K562 (cell line): ENCODE measurements around the gene CCDC85C. TPM values are rescaled to one million over a fixed set of nuclear protein-coding genes. Genes with fewer than 3 reads are reported as not detected.

ENCODE experiments used
- ATAC-seq: fragments of 200-7000 bp; cut with Tn5 transposase; 3 replicates; pipeline ENCODE4 v1.9.1; 2020; ENCODE audit warnings: moderate library complexity
- BruUV-seq: library from RNA; stranded (reverse); fragments of 400-500 nt; replicated peaks from 2 replicates; lab custom pipeline; 2021; lab: Mats Ljungman, UMichigan
- CTCF ChIA-PET: fragments of 300-600 bp; formaldehyde crosslinking; extraction: SDS; loops from one replicate; lab custom pipeline; 2021; ENCODE audit warnings: low intra/inter-chr PET ratio; lab: Yijun Ruan, JAX
- POLR2A ChIA-PET: fragments of 300-600, 350-650 bp; sonication (Branson Sonifier 250); formaldehyde crosslinking; extraction: SDS; loops from one replicate; lab custom pipeline; 2021; ENCODE audit warnings: antibody characterized with exemption, inconsistent platforms; lab: Yijun Ruan, JAX
- DNase-seq, 4 experiments: peaks; one replicate each; pipeline versions ENCODE4 v3.0.0 to v3.0.0-alpha.2; 2011 to 2018; ENCODE audit warnings: low spot score in 3 of 4, mixed read lengths in 3 of 4; ENCODE audit errors: extremely low read depth in 1 of 4
- FAIRE-seq: peaks from 2 replicates; lab custom pipeline; 2011; peaks lifted over from hg19 to GRCh38; lab: Jason Lieb, UNC
- H2AFZ ChIP-seq: 2 replicates; pipeline ENCODE4 v1.6.0; 2011; ENCODE audit warnings: low read depth, low read length, control low read depth, inconsistent platforms
- H3K27ac ChIP-seq: fragments of 200-600 bp; 3 replicates; pipeline ENCODE4 v1.8.0; 2011; ENCODE audit warnings: low read depth, mild to moderate bottlenecking, control low read depth, inconsistent platforms, low read length, moderate library complexity, mixed read lengths; ENCODE audit errors: extremely low read depth
- H3K27me3 ChIP-seq, 2 experiments: fragments of 300-600 bp in 1 of 2; 2 replicates in 1 of 2; 3 replicates in 1 of 2; pipeline versions ENCODE4 v1.6.0 to v1.8.0; 2011; ENCODE audit warnings: inconsistent platforms in 2 of 2, low read length in 2 of 2, mild to moderate bottlenecking in 1 of 2, mixed read lengths in 1 of 2, moderate library complexity in 1 of 2; ENCODE audit not compliant: control insufficient read depth in 2 of 2, insufficient read depth in 2 of 2
- H3K36me3 ChIP-seq: fragments of 300-600 bp; 3 replicates; pipeline ENCODE4 v1.8.0; 2011; ENCODE audit warnings: mild to moderate bottlenecking, low read length, inconsistent platforms; ENCODE audit not compliant: control insufficient read depth, insufficient read depth
- H3K4me1 ChIP-seq, 2 experiments: fragments of 200-600 bp in 1 of 2; replicated peaks in 1 of 2; 2 replicates in 1 of 2; 3 replicates in 1 of 2; pipeline versions ENCODE4 v1.5.1 to v1.8.0; 2011; ENCODE audit warnings: inconsistent platforms in 2 of 2, low read length in 2 of 2, mild to moderate bottlenecking in 1 of 2, mixed read lengths in 1 of 2, moderate library complexity in 1 of 2; ENCODE audit not compliant: control insufficient read depth in 2 of 2, insufficient read depth in 2 of 2
- H3K4me2 ChIP-seq: 2 replicates; pipeline ENCODE4 v1.6.1; 2011; ENCODE audit warnings: low read length, control low read depth, inconsistent platforms, mixed read lengths; ENCODE audit not compliant: insufficient read depth
- H3K4me3 ChIP-seq: fragments of 200-600 bp; sonication (generic), shearing (Covaris generic); 2 replicates; pipeline ENCODE4 v1.5.1; 2016; ENCODE audit warnings: control low read depth, inconsistent platforms
- H3K79me2 ChIP-seq: fragments of 200-600 bp; 3 replicates; pipeline ENCODE4 v1.8.0; 2011; ENCODE audit warnings: low read length, inconsistent platforms; ENCODE audit not compliant: control insufficient read depth, insufficient read depth
- H3K9ac ChIP-seq, 2 experiments: 2 replicates each; pipeline versions ENCODE4 v1.6.0 to v1.6.1; 2011; ENCODE audit warnings: low read depth in 2 of 2, low read length in 2 of 2, control low read depth in 1 of 2, inconsistent platforms in 1 of 2, mild to moderate bottlenecking in 1 of 2, mixed read lengths in 1 of 2; ENCODE audit not compliant: insufficient read depth in 1 of 2
- H3K9me1 ChIP-seq: one replicate; pipeline ENCODE4 v1.6.0; 2011; ENCODE audit warnings: inconsistent platforms, mild to moderate bottlenecking, low read length, moderate library complexity; ENCODE audit not compliant: control insufficient read depth, insufficient read depth
- H3K9me3 ChIP-seq: replicated peaks from 2 replicates; pipeline ENCODE4 v1.5.1; 2011; ENCODE audit warnings: low read depth, low read length, inconsistent platforms; ENCODE audit not compliant: control insufficient read depth, insufficient read depth
- H4K20me1 ChIP-seq: replicated peaks from 2 replicates; pipeline ENCODE4 v1.6.1; 2011; ENCODE audit warnings: low read length, inconsistent platforms, mixed read lengths; ENCODE audit not compliant: control insufficient read depth, insufficient read depth
- MCM2 ChIP-seq: fragments of 450-650 bp; IDR thresholded peaks from 2 replicates; pipeline ENCODE4 v1.6.1; 2017; ENCODE audit warnings: low read depth, mild to moderate bottlenecking
- SIX5 ChIP-seq, 2 experiments: IDR thresholded peaks; 2 replicates each; pipeline ENCODE4 v1.6.1; 2011; ENCODE audit warnings: low read length in 2 of 2, borderline replicate concordance in 1 of 2, low read depth in 1 of 2, mild to moderate bottlenecking in 1 of 2, moderate library complexity in 1 of 2; ENCODE audit not compliant: insufficient read depth in 1 of 2
- ZFP36 ChIP-seq: fragments of 150-350 bp; IDR thresholded peaks from 2 replicates; pipeline ENCODE4 v1.6.1; 2018; ENCODE audit warnings: low read length, low read depth; ENCODE audit not compliant: partially characterized antibody
- ZNF76 ChIP-seq: fragments of 250-450 bp; sonication (Bioruptor Pico); IDR thresholded peaks from 2 replicates; pipeline ENCODE4 v1.4.0; 2020; ENCODE audit warnings: mild to moderate bottlenecking, moderate library complexity, borderline replicate concordance
- WGBS: fragments of 100-300 bp; shearing (Covaris generic); methylation state at CpG from one replicate; pipeline ENCODE4 v1.1.6; 2016; ENCODE audit warnings: low coverage, mixed read lengths; ENCODE audit not compliant: insufficient coverage; ENCODE audit errors: missing lambda C conversion rate; 5-methylcytosine and 5-hydroxymethylcytosine counted together
- in situ Hi-C: fragments of 300-500 bp; cut with MboI; formaldehyde crosslinking; loops from 4 replicates; pipeline ENCODE4 v1.15.0; 2018; ENCODE audit warnings: inconsistent platforms, mixed read lengths
- intact Hi-C: fragments of 100-400 bp; cut with micrococcal nuclease; formaldehyde crosslinking; loops from 2 replicates; pipeline ENCODE4 v1.14.2; 2022
- polyA plus RNA-seq, 8 experiments: library from polyadenylated mRNA; depleted of rRNA in 4 of 8; stranded (reverse) in 5 of 8; unstranded in 3 of 8; fragments of >200 nt; fragmentation: Nextera tagmentation in 2 of 8; fragmentation: Illumina TruSeq in 1 of 8; extraction: Ambion mirVana in 2 of 8; extraction: Trizol in 1 of 8; gene quantifications; 2 replicates each; pipeline versions ENCODE4 v1.2.1 to v1.2.3, GENCODE V29; 2011 to 2014; ENCODE audit warnings: inconsistent platforms in 1 of 8, missing spikeins in 1 of 8
- total RNA-seq, 7 experiments: library from RNA; depleted of rRNA in 6 of 7; stranded (reverse); fragments of >200 nt in 6 of 7; fragmentation: Illumina TruSeq in 2 of 7; extraction: Trizol in 2 of 7; gene quantifications; 2 replicates each; pipeline versions ENCODE4 v1.2.1 to v1.2.3, GENCODE V29; 2011 to 2021; ENCODE audit warnings: low replicate concordance in 1 of 7
- TF ChIP-seq, protein P1 (sequence below), 2 experiments: fragments of 450-650 bp; conservative IDR thresholded peaks; 2 replicates each; pipeline ENCODE4 v1.6.1; 2017; ENCODE audit warnings: mild to moderate bottlenecking in 2 of 2, moderate library complexity in 2 of 2
- TF ChIP-seq, protein P2 (sequence below), 2 experiments: fragments of 450-650 bp in 1 of 2; IDR thresholded peaks; 2 replicates each; pipeline ENCODE4 v1.6.1; 2011 to 2017; ENCODE audit warnings: low read depth in 2 of 2, antibody characterized with exemption in 1 of 2, borderline replicate concordance in 1 of 2, low read length in 1 of 2, mild to moderate bottlenecking in 1 of 2, mixed read lengths in 1 of 2; ENCODE audit not compliant: control insufficient read depth in 1 of 2

CCDC85C gene
- total and polyA plus RNA-seq, 9 of the 15 experiments (the other 6 are each of a cell fraction or from before 2014, with no cell fraction given) = 0.18 to 22.0 (median 6.3) TPM

DNA sequence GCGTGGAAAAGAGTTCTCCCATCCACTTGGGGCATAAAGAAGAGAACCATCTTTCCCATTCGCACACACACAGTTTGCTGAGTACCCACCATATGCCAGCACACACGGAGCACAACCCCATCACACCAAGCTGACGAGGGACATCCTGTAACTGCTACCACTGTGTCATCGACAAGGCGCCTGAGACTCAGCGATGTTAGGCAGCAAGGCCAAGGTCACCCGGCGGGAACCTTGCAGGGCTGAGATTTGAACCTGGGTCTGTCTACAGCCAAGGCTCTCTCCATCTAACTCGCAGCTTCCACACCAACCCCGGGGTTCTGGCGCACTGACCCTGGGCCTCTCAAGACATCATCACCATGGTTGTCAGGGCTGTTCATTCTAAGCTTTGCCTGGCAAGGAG is 60.0 kb downstream of the CCDC85C start (continued):
- TF ChIP-seq, protein P1, sequence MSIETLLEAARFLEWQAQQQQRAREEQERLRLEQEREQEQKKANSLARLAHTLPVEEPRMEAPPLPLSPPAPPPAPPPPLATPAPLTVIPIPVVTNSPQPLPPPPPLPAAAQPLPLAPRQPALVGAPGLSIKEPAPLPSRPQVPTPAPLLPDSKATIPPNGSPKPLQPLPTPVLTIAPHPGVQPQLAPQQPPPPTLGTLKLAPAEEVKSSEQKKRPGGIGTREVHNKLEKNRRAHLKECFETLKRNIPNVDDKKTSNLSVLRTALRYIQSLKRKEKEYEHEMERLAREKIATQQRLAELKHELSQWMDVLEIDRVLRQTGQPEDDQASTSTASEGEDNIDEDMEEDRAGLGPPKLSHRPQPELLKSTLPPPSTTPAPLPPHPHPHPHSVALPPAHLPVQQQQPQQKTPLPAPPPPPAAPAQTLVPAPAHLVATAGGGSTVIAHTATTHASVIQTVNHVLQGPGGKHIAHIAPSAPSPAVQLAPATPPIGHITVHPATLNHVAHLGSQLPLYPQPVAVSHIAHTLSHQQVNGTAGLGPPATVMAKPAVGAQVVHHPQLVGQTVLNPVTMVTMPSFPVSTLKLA (conservative IDR thresholded peaks at IDR 0.05) = no peak
- TF ChIP-seq SIX5 (IDR thresholded peaks at IDR 0.05; ENCODE audit: borderline replicate concordance in 1 of 2, insufficient read depth in 1 of 2, low read depth in 1 of 2, low read length in 2 of 2) = no peak
- TF ChIP-seq, protein P2, sequence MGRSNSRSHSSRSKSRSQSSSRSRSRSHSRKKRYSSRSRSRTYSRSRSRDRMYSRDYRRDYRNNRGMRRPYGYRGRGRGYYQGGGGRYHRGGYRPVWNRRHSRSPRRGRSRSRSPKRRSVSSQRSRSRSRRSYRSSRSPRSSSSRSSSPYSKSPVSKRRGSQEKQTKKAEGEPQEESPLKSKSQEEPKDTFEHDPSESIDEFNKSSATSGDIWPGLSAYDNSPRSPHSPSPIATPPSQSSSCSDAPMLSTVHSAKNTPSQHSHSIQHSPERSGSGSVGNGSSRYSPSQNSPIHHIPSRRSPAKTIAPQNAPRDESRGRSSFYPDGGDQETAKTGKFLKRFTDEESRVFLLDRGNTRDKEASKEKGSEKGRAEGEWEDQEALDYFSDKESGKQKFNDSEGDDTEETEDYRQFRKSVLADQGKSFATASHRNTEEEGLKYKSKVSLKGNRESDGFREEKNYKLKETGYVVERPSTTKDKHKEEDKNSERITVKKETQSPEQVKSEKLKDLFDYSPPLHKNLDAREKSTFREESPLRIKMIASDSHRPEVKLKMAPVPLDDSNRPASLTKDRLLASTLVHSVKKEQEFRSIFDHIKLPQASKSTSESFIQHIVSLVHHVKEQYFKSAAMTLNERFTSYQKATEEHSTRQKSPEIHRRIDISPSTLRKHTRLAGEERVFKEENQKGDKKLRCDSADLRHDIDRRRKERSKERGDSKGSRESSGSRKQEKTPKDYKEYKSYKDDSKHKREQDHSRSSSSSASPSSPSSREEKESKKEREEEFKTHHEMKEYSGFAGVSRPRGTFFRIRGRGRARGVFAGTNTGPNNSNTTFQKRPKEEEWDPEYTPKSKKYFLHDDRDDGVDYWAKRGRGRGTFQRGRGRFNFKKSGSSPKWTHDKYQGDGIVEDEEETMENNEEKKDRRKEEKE (IDR thresholded peaks at IDR 0.05; ENCODE audit: borderline replicate concordance in 1 of 2, control insufficient read depth in 1 of 2, low read depth in 2 of 2, low read length in 1 of 2) = no peak
- TF ChIP-seq ZNF76 = no peak
- TF ChIP-seq, all 486 proteins: peak for 0

DNA sequence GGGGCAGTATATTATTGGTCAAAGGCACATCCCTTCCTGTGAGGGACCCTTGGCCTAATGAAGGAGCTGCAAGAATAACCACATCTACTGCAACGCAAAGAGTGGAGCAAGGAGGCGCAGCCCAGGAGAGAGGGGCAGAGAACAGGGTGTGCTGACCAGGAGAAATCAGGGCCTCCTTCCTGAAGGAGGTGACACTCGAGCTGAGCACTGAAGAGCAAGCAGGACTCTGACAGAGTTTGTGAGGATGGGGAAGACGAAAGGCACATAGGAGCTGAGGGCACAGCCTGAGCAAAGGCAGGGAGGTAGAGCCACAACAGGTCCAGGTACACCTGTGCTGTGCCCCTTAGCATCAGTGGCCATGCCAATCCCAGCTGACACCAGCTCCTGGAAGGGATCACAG is 60.6 kb downstream of the CCDC85C start:
- H3K79me2 ChIP-seq = no peaks in the 10 kb centered on the region; the same call in 2 of the 3 replicates
- BruUV-seq = no TSS peak
- 0% methylated on average over 2 of the region's 4 CpGs for WGBS
- no peak overlapping the region for H3K27ac ChIP-seq
- ATAC-seq = no peak
- intact Hi-C loops = no loop called here
- H3K4me2 ChIP-seq = no peak overlapping the region
- DNase-seq = no peak
- no peak overlapping the region for H3K4me3 ChIP-seq
- H3K27me3 ChIP-seq = no peaks in the 10 kb centered on the region
- H3K4me1 ChIP-seq = peaks cover 13 to 43% of the 10 kb centered on the region in 2 experiments
- H2AFZ ChIP-seq = no peak overlapping the region
- no peaks in the 10 kb centered on the region for H3K36me3 ChIP-seq
- no peaks in the 10 kb centered on the region for H3K9me3 ChIP-seq
- TF ChIP-seq ZFP36 = peak; percentile 95
- no peak for TF ChIP-seq MCM2
- H4K20me1 ChIP-seq = peaks cover 30% of the 10 kb centered on the region
- ChIA-PET CTCF (no interaction called here), POLR2A (no interaction called here)
- H3K9me1 ChIP-seq = peaks cover 3% of the 10 kb centered on the region
- no peak overlapping the region for H3K9ac ChIP-seq
- no peak for FAIRE-seq
- in situ Hi-C loops = no loop called here
